Brain microvascular endothelial cell (primary cell): ENCODE measurements around the gene TBC1D24.

ENCODE experiments used
- DNase-seq: peaks from one replicate; pipeline ENCODE4 v3.0.0-alpha.2; 2020
- H3K27ac ChIP-seq: fragments of 250-450 bp; sonication (Bioruptor Pico); 2 replicates; pipeline ENCODE4 v1.5.1; 2020; ENCODE audit warnings: mild to moderate bottlenecking, moderate library complexity
- H3K27me3 ChIP-seq: fragments of 250-450 bp; sonication (Bioruptor Pico); replicated peaks from 2 replicates; pipeline ENCODE4 v1.5.1; 2020; ENCODE audit warnings: mild to moderate bottlenecking
- H3K36me3 ChIP-seq: fragments of 250-450 bp; sonication (Bioruptor Pico); replicated peaks from 2 replicates; pipeline ENCODE4 v1.5.1; 2020; ENCODE audit warnings: mild to moderate bottlenecking
- H3K4me3 ChIP-seq: 2 replicates; pipeline ENCODE4 v1.5.1; 2011; ENCODE audit warnings: low read depth, mild to moderate bottlenecking, control low read depth, low read length, moderate library complexity
- CTCF ChIP-seq: IDR thresholded peaks from 2 replicates; pipeline ENCODE4 v1.5.1; 2011; ENCODE audit warnings: low read depth, mild to moderate bottlenecking, moderate library complexity, low read length, control low read depth, inconsistent platforms; ENCODE audit errors: missing control alignments
- in situ Hi-C: cut with HindIII; loops from 2 replicates; pipeline ENCODE4 v1.10.0; 2017; ENCODE audit warnings: low sequenced_read_pairs, low pct_ligation_motif_present

TBC1D24 gene

GRCh38 chr16:2490190-2491105 is 15.5 kb downstream of the TBC1D24 start:
- TF ChIP-seq CTCF, result no peak
- Histone ChIP-seq H3K4me3 (no peak overlapping the region), H3K36me3 (no peaks in the 10 kb centered on the region)

GRCh38 chr16:2492292-2492691 is 17.4 kb downstream of the TBC1D24 start:
- Histone ChIP-seq H3K4me3 (no peak overlapping the region), H3K36me3 (peaks cover 8% of the 10 kb centered on the region), H3K27ac (no peak overlapping the region), H3K27me3 (no peaks in the 10 kb centered on the region)
- no peak for DNase-seq
- no peak for TF ChIP-seq CTCF
- in situ Hi-C loops, result no loop called here

More at GRCh38 chr16:2490190-2491105, 15.5 kb downstream of the TBC1D24 start:
- in situ Hi-C loops, result no loop called here
- H3K27ac ChIP-seq, result no peak overlapping the region
- DNase-seq, result no peak
- no peaks in the 10 kb centered on the region for H3K27me3 ChIP-seq

- no peak overlapping the region for H3K4me3 ChIP-seq
- no peak for DNase-seq
- no peaks in the 10 kb centered on the region for H3K27me3 ChIP-seq
- no peak overlapping the region for H3K27ac ChIP-seq
- in situ Hi-C loops, result no loop called here
- no peak for TF ChIP-seq CTCF
- peaks cover 8% of the 10 kb centered on the region for H3K36me3 ChIP-seq
These were observed 18.7 kb downstream of the TBC1D24 start for GRCh38 chr16:2493605-2494004.

DNA sequence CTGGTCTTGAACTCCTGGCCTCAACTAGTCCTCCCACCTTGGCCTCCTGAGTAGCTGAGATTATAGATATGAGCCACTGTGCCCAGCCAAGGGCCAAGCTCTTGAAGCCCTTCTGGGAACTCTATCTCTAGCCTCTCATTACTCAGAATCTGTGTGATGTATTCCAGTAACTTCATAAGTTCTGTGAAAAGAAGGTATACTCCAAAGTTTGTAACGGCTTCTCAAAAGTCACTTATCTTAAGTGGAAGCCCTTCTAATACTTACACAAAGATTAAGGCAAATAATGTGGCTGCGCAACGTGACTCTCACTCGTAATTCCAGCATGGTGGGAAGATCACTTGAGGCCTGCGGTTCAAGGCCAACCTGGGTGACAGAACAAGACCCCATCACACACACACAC is 19.7 kb downstream of the TBC1D24 start:
- H3K27ac ChIP-seq, result no peak overlapping the region
- no peaks in the 10 kb centered on the region for H3K27me3 ChIP-seq
- H3K36me3 ChIP-seq, result peaks cover 8% of the 10 kb centered on the region
- no peak for DNase-seq
- H3K4me3 ChIP-seq, result no peak overlapping the region
- no peak for TF ChIP-seq CTCF
- in situ Hi-C loops, result no loop called here

GRCh38 chr16:2495041-2495440 is 20.1 kb downstream of the TBC1D24 start:
- in situ Hi-C loops, result no loop called here
- Histone ChIP-seq H3K27ac (no peak overlapping the region), H3K4me3 (no peak overlapping the region), H3K27me3 (no peaks in the 10 kb centered on the region), H3K36me3 (peaks cover 8% of the 10 kb centered on the region)
- TF ChIP-seq CTCF, result no peak
- DNase-seq, result no peak
